ENCODE data around the gene SLC44A4.
"Not testable (repeated sequence)": the region's sequence is repeated elsewhere in the genome, so short reads cannot be mapped to it uniquely, and the experiment has no call there.

Gene SLC44A4

GRCh38 chr6:31825553-31825952, 53.2 kb downstream of the SLC44A4 start:
- DNase-seq: no peak

GRCh38 chr6:31823592-31824196, 55.1 kb downstream of the SLC44A4 start:
- not testable (repeated sequence) for DNase-seq

GRCh38 chr6:31822036-31822821, 56.6 kb downstream of the SLC44A4 start:
- peak; percentile 94 for DNase-seq

- peak; percentile 72 for DNase-seq
Observed at GRCh38 chr6:31821301-31822035, 57.3 kb downstream of the SLC44A4 start.

GRCh38 chr6:31820399-31820798, 58.4 kb downstream of the SLC44A4 start:
- DNase-seq: not testable (repeated sequence)

- DNase-seq: no peak
Observed at GRCh38 chr6:31819871-31820299, 58.9 kb downstream of the SLC44A4 start.

GRCh38 chr6:31817929-31818511, 60.8 kb downstream of the SLC44A4 start:
- DNase-seq: not testable (repeated sequence)

- not testable (repeated sequence) for DNase-seq
Observed at GRCh38 chr6:31817133-31817928, 61.5 kb downstream of the SLC44A4 start.

GRCh38 chr6:31815025-31815838, 63.6 kb downstream of the SLC44A4 start, which contains the start of the genes HSPA1A and HSPA1L:
Gene HSPA1A (plus strand): TSS chr6:31815543. CDS start chr6:31815757, 214 bp downstream.
Gene HSPA1L (minus strand): TSS chr6:31815283. CDS start chr6:31811972, 3,311 bp downstream.
- DNase-seq: peak; percentile 21

- peak; percentile 67 for DNase-seq
Observed at GRCh38 chr6:31814677-31815024, 64.1 kb downstream of the SLC44A4 start.

GRCh38 chr6:31813465-31813849, 65.3 kb downstream of the SLC44A4 start:
- no peak for DNase-seq
